BLaER1 treated with 17β-estradiol and CSF1 and Interleukin-3, amounts not matched to agents 10 nM and 100 nM (cell line): ENCODE data around the gene ENAH.
"Not testable (repeated sequence)": the region's sequence is repeated elsewhere in the genome, so short reads cannot be mapped to it uniquely, and the experiment has no call there.

Source experiments
- H3K27ac ChIP-seq, 11 experiments: shearing (Covaris generic); formaldehyde crosslinking; 2 replicates each; pipeline ENCODE4 v1.8.1; 2022
- H3K27me3 ChIP-seq, 11 experiments: shearing (Covaris generic); formaldehyde crosslinking; 2 replicates each; pipeline ENCODE4 v1.8.1; 2022
- H3K36me3 ChIP-seq, 11 experiments: shearing (Covaris generic); formaldehyde crosslinking; 2 replicates each; pipeline ENCODE4 v1.8.1; 2022
- H3K4me1 ChIP-seq, 10 experiments: shearing (Covaris generic); formaldehyde crosslinking; 2 replicates each; pipeline ENCODE4 v1.8.1; 2022
- H3K4me2 ChIP-seq, 11 experiments: shearing (Covaris generic); formaldehyde crosslinking; 2 replicates each; pipeline ENCODE4 v1.8.1; 2022
- H3K4me3 ChIP-seq, 10 experiments: shearing (Covaris generic); formaldehyde crosslinking; 2 replicates each; pipeline ENCODE4 v1.8.1; 2022
- H3K9ac ChIP-seq, 11 experiments: shearing (Covaris generic); formaldehyde crosslinking; 2 replicates each; pipeline ENCODE4 v1.8.1; 2022
- H3K9me3 ChIP-seq, 11 experiments: shearing (Covaris generic); formaldehyde crosslinking; replicated peaks in 1 of 11; 2 replicates each; pipeline ENCODE4 v1.8.1; 2022
- H4K20me1 ChIP-seq, 11 experiments: shearing (Covaris generic); formaldehyde crosslinking; 2 replicates each; pipeline ENCODE4 v1.8.1; 2022
- Cebpa-rat ChIP-seq, 11 experiments: shearing (Covaris generic); IDR thresholded peaks; 2 replicates each; pipeline ENCODE4 v1.8.1; 2022

ENAH gene

GRCh38 chr1:225517697-225518096 is 135.2 kb downstream of the ENAH start:
- no peak overlapping the region for H3K4me3 ChIP-seq
- H3K9ac ChIP-seq: no peak overlapping the region
- no peak for TF ChIP-seq Cebpa-rat (IDR thresholded peaks at IDR 0.05)
- H3K27ac ChIP-seq: no peak overlapping the region
- peaks cover 14 to 47% (median 34%) of the 10 kb centered on the region in 11 experiments; a peak in 21 of 22 replicates for H3K36me3 ChIP-seq
- H3K4me1 ChIP-seq: no peaks in the 10 kb centered on the region
- H3K27me3 ChIP-seq: no peaks in the 10 kb centered on the region
- no peaks in the 10 kb centered on the region for H4K20me1 ChIP-seq
- H3K9me3 ChIP-seq: no peaks in the 10 kb centered on the region
- no peak overlapping the region for H3K4me2 ChIP-seq

DNA sequence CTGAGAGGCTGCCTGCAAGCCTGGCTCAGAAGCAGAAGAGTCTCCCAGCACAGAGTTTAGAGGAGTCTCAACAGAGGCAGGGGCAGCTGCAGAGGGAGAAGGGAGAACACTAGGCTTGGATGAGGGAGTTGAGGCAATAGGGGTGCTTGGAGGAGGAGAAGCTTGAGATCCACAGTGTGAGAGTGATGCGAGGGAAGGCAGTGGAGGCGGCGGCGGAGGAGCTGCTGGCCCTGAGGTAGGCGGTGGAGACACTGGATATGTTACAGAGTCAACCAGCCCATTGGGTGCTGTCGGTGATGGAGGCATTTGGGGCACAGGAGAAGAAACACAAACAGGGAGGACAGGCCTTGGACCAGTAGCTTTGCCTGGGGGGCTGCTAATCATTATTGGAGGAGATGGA is 135.7 kb downstream of the ENAH start:
- H3K9me3 ChIP-seq: no peaks in the 10 kb centered on the region
- peaks cover 14 to 51% (median 38%) of the 10 kb centered on the region in 11 experiments; a peak in 21 of 22 replicates for H3K36me3 ChIP-seq
- no peak overlapping the region for H3K4me3 ChIP-seq
- TF ChIP-seq Cebpa-rat (IDR thresholded peaks at IDR 0.05): no peak
- no peaks in the 10 kb centered on the region for H3K4me1 ChIP-seq
- H3K9ac ChIP-seq: no peak overlapping the region
- H3K4me2 ChIP-seq: no peak overlapping the region
- H4K20me1 ChIP-seq: no peaks in the 10 kb centered on the region
- no peak overlapping the region for H3K27ac ChIP-seq
- no peaks in the 10 kb centered on the region for H3K27me3 ChIP-seq

GRCh38 chr1:225514671-225515081 is 138.2 kb downstream of the ENAH start:
- Histone ChIP-seq H3K4me1 (no peaks in the 10 kb centered on the region), H3K9me3 (no peaks in the 10 kb centered on the region), H3K27me3 (no peaks in the 10 kb centered on the region), H4K20me1 (no peaks in the 10 kb centered on the region), H3K4me3 (no peak overlapping the region), H3K27ac (no peak overlapping the region), H3K4me2 (no peak overlapping the region), H3K36me3 (peaks cover 18 to 76% (median 48%) of the 10 kb centered on the region in 11 experiments; a peak in 21 of 22 replicates), H3K9ac (no peak overlapping the region)
- no peak for TF ChIP-seq Cebpa-rat (IDR thresholded peaks at IDR 0.05)

- not testable (repeated sequence) for H3K4me2 ChIP-seq, H3K4me1 ChIP-seq, H3K4me3 ChIP-seq, H3K9ac ChIP-seq, H3K9me3 ChIP-seq, H3K27me3 ChIP-seq, H4K20me1 ChIP-seq, H3K27ac ChIP-seq
- peaks cover 11 to 77% (median 48%) of the 10 kb centered on the region in 11 experiments; a peak in 21 of 22 replicates for H3K36me3 ChIP-seq
Observed at GRCh38 chr1:225513576-225513975, 139.3 kb downstream of the ENAH start.

DNA sequence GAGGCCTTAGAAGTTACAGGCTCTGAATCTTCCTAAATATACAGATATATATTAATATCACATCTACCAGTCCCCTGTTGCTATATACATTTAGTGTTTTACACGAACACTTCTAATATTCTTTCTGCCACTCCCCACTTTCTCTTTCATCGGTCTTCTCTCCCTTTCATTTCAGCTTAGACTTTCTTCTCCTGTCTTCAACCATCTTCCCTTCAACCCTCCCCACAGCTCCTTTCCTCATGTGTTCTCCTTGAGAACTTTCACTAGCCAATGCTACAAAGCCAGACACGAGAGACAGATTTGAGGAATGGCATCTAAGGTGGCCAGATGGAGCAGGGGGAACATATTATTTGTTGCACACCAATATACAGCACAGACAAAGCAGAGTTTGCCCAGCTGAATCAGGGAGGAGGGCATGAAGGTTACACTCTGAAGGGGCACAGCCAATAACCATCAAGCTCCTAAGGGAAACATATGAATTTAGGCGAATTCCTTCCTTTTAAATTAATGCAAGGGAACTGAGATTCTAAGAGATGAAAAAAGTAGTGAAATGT is 141.0 kb downstream of the ENAH start:
- Histone ChIP-seq H3K4me1 (no peaks in the 10 kb centered on the region), H3K9me3 (no peaks in the 10 kb centered on the region), H3K27ac (no peak overlapping the region), H4K20me1 (no peaks in the 10 kb centered on the region), H3K4me3 (no peak overlapping the region), H3K36me3 (peaks cover 8 to 68% (median 40%) of the 10 kb centered on the region in 11 experiments; a peak in 19 of 22 replicates), H3K9ac (no peak overlapping the region), H3K4me2 (no peak overlapping the region), H3K27me3 (no peaks in the 10 kb centered on the region)
- TF ChIP-seq Cebpa-rat (IDR thresholded peaks at IDR 0.05): no peak

DNA sequence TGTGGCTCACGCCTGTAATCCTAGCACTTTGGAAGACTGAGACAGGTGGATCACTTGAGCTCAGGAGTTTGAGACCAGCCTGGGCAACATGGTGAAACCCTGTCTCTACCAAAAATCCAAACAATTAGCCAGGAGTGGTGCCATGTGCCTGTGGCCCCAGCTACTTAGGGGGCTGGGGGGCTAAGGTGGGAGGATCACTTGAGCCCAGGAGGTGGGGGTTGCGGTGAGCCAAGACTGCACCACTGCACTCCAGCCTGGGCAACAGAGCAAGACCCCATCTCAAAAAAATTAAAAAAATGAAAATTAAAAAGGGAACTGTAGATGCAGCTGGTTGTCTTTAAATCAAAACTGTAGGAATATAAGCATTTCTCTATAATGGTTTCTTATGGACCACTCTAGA is 142.2 kb downstream of the ENAH start:
- peaks cover 8 to 68% (median 39%) of the 10 kb centered on the region in 11 experiments; a peak in 19 of 22 replicates for H3K36me3 ChIP-seq
- not testable (repeated sequence) for H4K20me1 ChIP-seq, H3K27ac ChIP-seq, H3K9ac ChIP-seq, H3K9me3 ChIP-seq, H3K4me3 ChIP-seq, H3K4me1 ChIP-seq, H3K4me2 ChIP-seq, H3K27me3 ChIP-seq

GRCh38 chr1:225509770-225510169 is 143.2 kb downstream of the ENAH start:
- TF ChIP-seq Cebpa-rat (IDR thresholded peaks at IDR 0.05): no peak
- Histone ChIP-seq H4K20me1 (no peaks in the 10 kb centered on the region), H3K27me3 (no peaks in the 10 kb centered on the region), H3K4me1 (no peaks in the 10 kb centered on the region), H3K9me3 (no peaks in the 10 kb centered on the region), H3K9ac (no peak overlapping the region), H3K4me3 (no peak overlapping the region), H3K27ac (no peak overlapping the region), H3K36me3 (peaks cover 8 to 75% (median 40%) of the 10 kb centered on the region in 11 experiments; a peak in 19 of 22 replicates), H3K4me2 (no peak overlapping the region)

GRCh38 chr1:225509376-225509707 is 143.6 kb downstream of the ENAH start:
- H3K9ac ChIP-seq: no peak overlapping the region
- TF ChIP-seq Cebpa-rat (IDR thresholded peaks at IDR 0.05): no peak
- no peak overlapping the region for H3K4me3 ChIP-seq
- no peak overlapping the region for H3K4me2 ChIP-seq
- H4K20me1 ChIP-seq: no peaks in the 10 kb centered on the region
- H3K4me1 ChIP-seq: no peaks in the 10 kb centered on the region
- H3K27me3 ChIP-seq: no peaks in the 10 kb centered on the region
- peaks cover 8 to 75% (median 40%) of the 10 kb centered on the region in 11 experiments; a peak in 19 of 22 replicates for H3K36me3 ChIP-seq
- no peaks in the 10 kb centered on the region for H3K9me3 ChIP-seq
- no peak overlapping the region for H3K27ac ChIP-seq

GRCh38 chr1:225508538-225509375 is 144.2 kb downstream of the ENAH start:
- no peak for TF ChIP-seq Cebpa-rat (IDR thresholded peaks at IDR 0.05)
- Histone ChIP-seq H3K27ac (no peak overlapping the region), H3K36me3 (peaks cover 8 to 70% (median 39%) of the 10 kb centered on the region in 11 experiments; a peak in 19 of 22 replicates), H3K4me2 (no peak overlapping the region), H3K4me1 (no peaks in the 10 kb centered on the region), H3K9ac (no peak overlapping the region), H3K9me3 (no peaks in the 10 kb centered on the region), H3K27me3 (no peaks in the 10 kb centered on the region), H4K20me1 (no peaks in the 10 kb centered on the region), H3K4me3 (no peak overlapping the region)

GRCh38 chr1:225506727-225507126 is 146.2 kb downstream of the ENAH start:
- H3K9me3 ChIP-seq: no peaks in the 10 kb centered on the region
- H4K20me1 ChIP-seq: no peaks in the 10 kb centered on the region
- H3K4me2 ChIP-seq: no peak overlapping the region
- no peak overlapping the region for H3K4me3 ChIP-seq
- no peaks in the 10 kb centered on the region for H3K4me1 ChIP-seq
- no peak overlapping the region for H3K27ac ChIP-seq
- H3K36me3 ChIP-seq: peaks cover 3 to 50% (median 27%) of the 10 kb centered on the region in 11 experiments; a peak in 19 of 22 replicates
- H3K9ac ChIP-seq: no peak overlapping the region
- H3K27me3 ChIP-seq: no peaks in the 10 kb centered on the region
- no peak for TF ChIP-seq Cebpa-rat (IDR thresholded peaks at IDR 0.05)
